OCI-LY1 (cell line): ENCODE results near the gene STK16.
A peak's percentile ranks its signal among the peaks of the same experiment; 100 is the strongest.

ENCODE experiments used
- H2AFZ ChIP-seq: fragments of 200-600 bp; sonication (generic), shearing (Covaris generic); 2 replicates; pipeline ENCODE4 v1.6.0; 2014; ENCODE audit warnings: antibody characterized with exemption, mild to moderate bottlenecking, low read length
- H3F3A ChIP-seq: fragments of 200-600 bp; sonication (generic), shearing (Covaris generic); 2 replicates; pipeline ENCODE4 v1.6.0; 2014; ENCODE audit warnings: mild to moderate bottlenecking, antibody characterized with exemption, low read length, moderate library complexity; ENCODE audit not compliant: insufficient read depth
- H3K27ac ChIP-seq: fragments of 200-600 bp; sonication (generic); 2 replicates; pipeline ENCODE4 v1.5.1; 2014; ENCODE audit warnings: low read length, mixed run types, mild to moderate bottlenecking, low read depth; ENCODE audit not compliant: poor library complexity, severe bottlenecking
- H3K27me3 ChIP-seq: fragments of 200-600 bp; sonication (generic); 2 replicates; pipeline ENCODE4 v1.6.0; 2014; ENCODE audit warnings: antibody characterized with exemption, mild to moderate bottlenecking, low read length, moderate library complexity; ENCODE audit not compliant: insufficient read depth
- H3K36me3 ChIP-seq: fragments of 200-600 bp; sonication (generic); 2 replicates; pipeline ENCODE4 v1.6.1; 2014; ENCODE audit warnings: mild to moderate bottlenecking, antibody characterized with exemption, low read length, moderate library complexity, mixed read lengths; ENCODE audit not compliant: insufficient read depth
- H3K4me1 ChIP-seq: fragments of 200-600 bp; sonication (generic); 2 replicates; pipeline ENCODE4 v1.5.1; 2014; ENCODE audit warnings: mild to moderate bottlenecking, low read length, moderate library complexity; ENCODE audit not compliant: insufficient read depth, severe bottlenecking
- H3K4me2 ChIP-seq: fragments of 200-600 bp; sonication (generic), shearing (Covaris generic); 2 replicates; pipeline ENCODE4 v1.6.1; 2014; ENCODE audit warnings: low read length
- H3K4me3 ChIP-seq: fragments of 200-600 bp; sonication (generic); 2 replicates; pipeline ENCODE4 v1.5.1; 2014; ENCODE audit warnings: low read length, low read depth, mild to moderate bottlenecking, mixed read lengths; ENCODE audit not compliant: poor library complexity, severe bottlenecking
- H3K79me2 ChIP-seq: fragments of 200-600 bp; shearing (Covaris generic); 2 replicates; pipeline ENCODE4 v1.6.1; 2016; ENCODE audit warnings: mixed run types, low read length, mixed read lengths; ENCODE audit not compliant: insufficient read depth
- H3K9ac ChIP-seq: fragments of 200-600 bp; sonication (generic), shearing (Covaris generic); 2 replicates; pipeline ENCODE4 v1.6.1; 2014; ENCODE audit warnings: mild to moderate bottlenecking, low read length, mixed read lengths
- H3K9me2 ChIP-seq: fragments of 200-600 bp; sonication (generic), shearing (Covaris generic); 2 replicates; pipeline ENCODE4 v1.6.1; 2014; ENCODE audit warnings: low read depth, mild to moderate bottlenecking, low read length, mixed read lengths
- H3K9me3 ChIP-seq: fragments of 200-600 bp; shearing (Covaris generic); 2 replicates; pipeline ENCODE4 v1.6.1; 2014; ENCODE audit warnings: low read length, mixed read lengths
- H4K20me1 ChIP-seq: fragments of 200-600 bp; sonication (generic), shearing (Covaris generic); 2 replicates; pipeline ENCODE4 v1.6.0; 2016; ENCODE audit warnings: mild to moderate bottlenecking, low read length; ENCODE audit not compliant: insufficient read depth
- CTCF ChIP-seq: fragments of 200-600 bp; sonication (generic), shearing (Covaris generic); IDR thresholded peaks from 2 replicates; pipeline ENCODE4 v1.5.1; 2017; ENCODE audit warnings: mild to moderate bottlenecking, antibody characterized with exemption, low read length, moderate library complexity, mixed read lengths
- EZH2 ChIP-seq: fragments of 200-600 bp; sonication (generic), shearing (Covaris generic); IDR thresholded peaks from 2 replicates; pipeline ENCODE4 v1.8.0; 2017; ENCODE audit warnings: borderline replicate concordance, mixed run types, mild to moderate bottlenecking, antibody characterized with exemption, low read length, moderate library complexity, mixed read lengths

The STK16 gene

DNA sequence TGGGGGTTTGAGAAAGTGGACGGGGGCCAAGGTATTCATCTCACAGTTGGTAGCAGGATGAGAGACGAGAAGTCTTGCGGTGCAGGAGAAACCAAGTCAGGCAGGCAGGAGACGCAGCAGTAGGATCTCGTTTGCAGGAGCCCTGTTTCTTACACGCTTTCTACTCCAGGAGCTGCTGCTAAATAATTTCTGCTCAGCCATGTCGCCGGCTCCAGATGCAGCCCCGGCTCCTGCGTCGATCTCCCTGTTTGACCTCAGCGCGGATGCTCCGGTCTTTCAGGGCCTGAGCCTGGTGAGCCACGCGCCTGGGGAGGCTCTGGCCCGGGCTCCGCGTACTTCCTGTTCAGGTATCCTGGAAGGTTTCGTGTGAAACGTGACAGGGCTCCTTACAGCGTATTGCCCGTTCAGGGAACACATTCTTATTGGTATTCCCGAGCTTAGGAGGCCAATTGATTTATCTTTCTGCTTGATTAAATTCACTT, 15.2 kb upstream of the STK16 start:
- Histone ChIP-seq H3K27me3 (no peaks in the 10 kb centered on the region), H3K36me3 (peaks cover 57% of the 10 kb centered on the region), H3K79me2 (peaks cover 13% of the 10 kb centered on the region)

GRCh38 chr2:219234331-219234730, 10.9 kb upstream of the STK16 start:
- no peak overlapping the region for H2AFZ ChIP-seq
- H3K9me2 ChIP-seq: no peaks in the 10 kb centered on the region
- H3K4me2 ChIP-seq: no peak overlapping the region
- no peaks in the 10 kb centered on the region for H3K9me3 ChIP-seq
- H3F3A ChIP-seq: no peaks in the 10 kb centered on the region
- no peaks in the 10 kb centered on the region for H3K27me3 ChIP-seq
- peaks cover 9% of the 10 kb centered on the region for H3K4me1 ChIP-seq
- H3K79me2 ChIP-seq: no peaks in the 10 kb centered on the region
- H3K4me3 ChIP-seq: no peak overlapping the region
- H3K9ac ChIP-seq: no peak overlapping the region
- no peak for TF ChIP-seq EZH2
- H3K36me3 ChIP-seq: peaks cover 73% of the 10 kb centered on the region
- H4K20me1 ChIP-seq: no peaks in the 10 kb centered on the region
- no peak overlapping the region for H3K27ac ChIP-seq

More for the DNA sequence above, 15.2 kb upstream of the STK16 start:
- Histone ChIP-seq H3K9me2 (no peaks in the 10 kb centered on the region), H4K20me1 (no peaks in the 10 kb centered on the region), H3F3A (no peaks in the 10 kb centered on the region), H2AFZ (no peak overlapping the region), H3K4me1 (peaks cover 24% of the 10 kb centered on the region), H3K27ac (peak overlapping the region; percentile 75), H3K4me2 (peak overlapping the region; percentile 73), H3K9me3 (no peaks in the 10 kb centered on the region), H3K4me3 (peak overlapping the region; percentile 87), H3K9ac (peak overlapping the region; percentile 85)
- TF ChIP-seq CTCF (no peak), EZH2 (no peak)

GRCh38 chr2:219243291-219243761, 2.0 kb upstream of the STK16 start:
- Histone ChIP-seq H2AFZ (no peak overlapping the region), H3K27ac (no peak overlapping the region), H3K27me3 (no peaks in the 10 kb centered on the region), H3K4me1 (peaks cover 35% of the 10 kb centered on the region), H3K9me2 (no peaks in the 10 kb centered on the region), H3K36me3 (peaks cover 15% of the 10 kb centered on the region), H3K4me2 (no peak overlapping the region), H3K9ac (no peak overlapping the region), H3K79me2 (no peaks in the 10 kb centered on the region), H3K4me3 (no peak overlapping the region), H3K9me3 (no peaks in the 10 kb centered on the region), H3F3A (no peaks in the 10 kb centered on the region), H4K20me1 (no peaks in the 10 kb centered on the region)
- no peak for TF ChIP-seq EZH2
- no peak for TF ChIP-seq CTCF

- Histone ChIP-seq H4K20me1 (no peaks in the 10 kb centered on the region), H3K9me3 (no peaks in the 10 kb centered on the region), H3K4me1 (peaks cover 50% of the 10 kb centered on the region), H3F3A (no peaks in the 10 kb centered on the region), H3K36me3 (peaks cover 25% of the 10 kb centered on the region; the same call in 1 of the 2 replicates), H2AFZ (no peak overlapping the region), H3K9ac (peak overlapping the region; percentile 83), H3K27ac (no peak overlapping the region), H3K27me3 (no peaks in the 10 kb centered on the region), H3K9me2 (no peaks in the 10 kb centered on the region), H3K4me2 (peak overlapping the region; percentile 73), H3K79me2 (no peaks in the 10 kb centered on the region), H3K4me3 (peak overlapping the region; percentile 78)
- no peak; the same call in 1 of the 2 replicates for TF ChIP-seq CTCF
- TF ChIP-seq EZH2: no peak
Observed at GRCh38 chr2:219244789-219245147, 511 bp upstream of the STK16 start.
